CD14-positive monocyte (primary cell): ENCODE results near the gene GARNL3. TPM values are rescaled to one million over a fixed set of nuclear protein-coding genes. Genes with fewer than 3 reads are reported as not detected.
A peak's percentile ranks its signal among the peaks of the same experiment; 100 is the strongest.

Experiments
- DNase-seq, 3 donors: peaks; one replicate each; pipeline ENCODE4 v3.0.0-alpha.2; 2011 to 2022
- H2AFZ ChIP-seq: 2 replicates; pipeline ENCODE4 v1.6.0; 2012; ENCODE audit warnings: mild to moderate bottlenecking, low read depth, low read length, inconsistent platforms; ENCODE audit not compliant: insufficient read depth, poor library complexity, severe bottlenecking
- H3K27ac ChIP-seq, 2 donors: 1 replicate in 1 of 2; 2 replicates in 1 of 2; pipeline ENCODE4 v1.5.1; 2012 to 2013; ENCODE audit warnings: low read length in 2 of 2, control low read depth in 1 of 2, inconsistent platforms in 1 of 2, low read depth in 1 of 2, mild to moderate bottlenecking in 1 of 2
- H3K27me3 ChIP-seq, 2 donors: one replicate each; pipeline versions ENCODE4 v1.6.0 to v1.6.1; 2011 to 2013; ENCODE audit warnings: low read length in 2 of 2; ENCODE audit not compliant: control insufficient read depth in 2 of 2, insufficient read depth in 2 of 2
- H3K36me3 ChIP-seq, 2 donors: replicated peaks in 1 of 2; 1 replicate in 1 of 2; 2 replicates in 1 of 2; pipeline versions ENCODE4 v1.5.1 to v1.6.1; 2012 to 2013; ENCODE audit warnings: low read length in 2 of 2, control low read depth in 1 of 2, inconsistent platforms in 1 of 2, mild to moderate bottlenecking in 1 of 2; ENCODE audit not compliant: insufficient read depth in 2 of 2, control insufficient read depth in 1 of 2
- H3K4me1 ChIP-seq, 2 donors: 1 replicate in 1 of 2; 2 replicates in 1 of 2; pipeline versions ENCODE4 v1.5.1 to v1.6.1; 2012 to 2013; ENCODE audit warnings: low read length in 2 of 2, control low read depth in 1 of 2, inconsistent platforms in 1 of 2, mild to moderate bottlenecking in 1 of 2, moderate library complexity in 1 of 2; ENCODE audit not compliant: insufficient read depth in 2 of 2, control insufficient read depth in 1 of 2
- H3K4me2 ChIP-seq: replicated peaks from 2 replicates; pipeline ENCODE3; 2012; ENCODE audit warnings: low read length, moderate library complexity, mild to moderate bottlenecking; ENCODE audit not compliant: poor library complexity, severe bottlenecking; ENCODE audit errors: extremely low read depth
- H3K4me3 ChIP-seq, 3 experiments: fragments of 200-600 bp in 1 of 3; sonication (generic) in 1 of 3; replicated peaks in 1 of 3; 1 replicate in 2 of 3; 2 replicates in 1 of 3; pipeline ENCODE4 v1.5.1; 2011 to 2013; ENCODE audit warnings: low read length in 3 of 3, mild to moderate bottlenecking in 3 of 3, control low read depth in 2 of 3, low read depth in 2 of 3, inconsistent platforms in 1 of 3, moderate library complexity in 1 of 3
- H3K79me2 ChIP-seq: 2 replicates; pipeline ENCODE4 v1.6.0; 2012; ENCODE audit warnings: mild to moderate bottlenecking, control low read depth, inconsistent platforms, low read length, moderate library complexity; ENCODE audit not compliant: insufficient read depth
- H3K9ac ChIP-seq: 2 replicates; pipeline ENCODE4 v1.6.0; 2017; ENCODE audit warnings: low read length, mild to moderate bottlenecking; ENCODE audit not compliant: insufficient read depth, poor library complexity, severe bottlenecking
- H3K9me3 ChIP-seq, 2 donors: replicated peaks in 1 of 2; 1 replicate in 1 of 2; 2 replicates in 1 of 2; pipeline versions ENCODE4 v1.5.1 to v1.6.1; 2012 to 2013; ENCODE audit warnings: low read length in 2 of 2, control low read depth in 1 of 2; ENCODE audit not compliant: control insufficient read depth in 1 of 2, insufficient read depth in 1 of 2
- H4K20me1 ChIP-seq: 2 replicates; pipeline ENCODE4 v1.6.0; 2012; ENCODE audit warnings: mild to moderate bottlenecking, low read length, control low read depth, moderate library complexity; ENCODE audit not compliant: insufficient read depth
- H3K27ac Mint-ChIP-seq, 7 donors: one replicate each; pipeline ENCODE4 v1.8.0; 2020; ENCODE audit warnings: mild to moderate bottlenecking in 7 of 7, mixed read lengths in 7 of 7, moderate library complexity in 6 of 7, inconsistent platforms in 2 of 7
- H3K27me3 Mint-ChIP-seq, 3 donors: one replicate each; pipeline ENCODE4 v1.8.0; 2021 to 2022; ENCODE audit warnings: low read depth in 3 of 3, mild to moderate bottlenecking in 3 of 3, mixed read lengths in 3 of 3, moderate library complexity in 3 of 3, inconsistent platforms in 1 of 3
- H3K36me3 Mint-ChIP-seq, 2 donors: one replicate each; pipeline ENCODE4 v1.8.0; 2020; ENCODE audit warnings: mixed read lengths in 2 of 2, inconsistent platforms in 1 of 2, mild to moderate bottlenecking in 1 of 2
- H3K4me1 Mint-ChIP-seq: one replicate; pipeline ENCODE4 v1.8.0; 2020; ENCODE audit warnings: mild to moderate bottlenecking, mixed read lengths
- H3K4me3 Mint-ChIP-seq, 2 donors: one replicate each; pipeline ENCODE4 v1.8.0; 2020; ENCODE audit warnings: mild to moderate bottlenecking in 2 of 2, mixed read lengths in 2 of 2, moderate library complexity in 1 of 2
- H3K9me3 Mint-ChIP-seq, 7 donors: one replicate each; pipeline ENCODE4 v1.8.0; 2020 to 2022; ENCODE audit warnings: mixed read lengths in 7 of 7, mild to moderate bottlenecking in 6 of 7, moderate library complexity in 6 of 7, inconsistent platforms in 2 of 7
- WGBS: methylation state at CpG from one replicate; pipeline ENCODE4 v1.1.5; 2013; ENCODE audit warnings: missing lambda C conversion rate; ENCODE audit not compliant: insufficient coverage; 5-methylcytosine and 5-hydroxymethylcytosine counted together
- intact Hi-C, 2 donors: fragments of 100-400 bp; cut with micrococcal nuclease; formaldehyde crosslinking; loops; one replicate each; pipeline versions ENCODE4 v1.15.0 to v1.15.1; 2023
- polyA plus RNA-seq, 3 donors: library from polyadenylated mRNA; depleted of rRNA in 1 of 3; unstranded in 2 of 3; stranded (reverse) in 1 of 3; fragments of 300-500 nt in 2 of 3; fragments of >200 nt in 1 of 3; fragmentation: Illumina TruSeq in 2 of 3; gene quantifications; 1 replicate in 2 of 3; 2 replicates in 1 of 3; pipeline ENCODE4 v1.2.3, GENCODE V29; 2012 to 2021
- TF ChIP-seq, protein P1 (sequence below): fragments of 200-600 bp; IDR thresholded peaks from one replicate; pipeline ENCODE4 v1.8.0; 2022; ENCODE audit warnings: antibody characterized with exemption, mild to moderate bottlenecking

GARNL3 gene
- polyA plus RNA-seq, 3 donors, result 0.39 to 1.5 (median 0.94) TPM

DNA sequence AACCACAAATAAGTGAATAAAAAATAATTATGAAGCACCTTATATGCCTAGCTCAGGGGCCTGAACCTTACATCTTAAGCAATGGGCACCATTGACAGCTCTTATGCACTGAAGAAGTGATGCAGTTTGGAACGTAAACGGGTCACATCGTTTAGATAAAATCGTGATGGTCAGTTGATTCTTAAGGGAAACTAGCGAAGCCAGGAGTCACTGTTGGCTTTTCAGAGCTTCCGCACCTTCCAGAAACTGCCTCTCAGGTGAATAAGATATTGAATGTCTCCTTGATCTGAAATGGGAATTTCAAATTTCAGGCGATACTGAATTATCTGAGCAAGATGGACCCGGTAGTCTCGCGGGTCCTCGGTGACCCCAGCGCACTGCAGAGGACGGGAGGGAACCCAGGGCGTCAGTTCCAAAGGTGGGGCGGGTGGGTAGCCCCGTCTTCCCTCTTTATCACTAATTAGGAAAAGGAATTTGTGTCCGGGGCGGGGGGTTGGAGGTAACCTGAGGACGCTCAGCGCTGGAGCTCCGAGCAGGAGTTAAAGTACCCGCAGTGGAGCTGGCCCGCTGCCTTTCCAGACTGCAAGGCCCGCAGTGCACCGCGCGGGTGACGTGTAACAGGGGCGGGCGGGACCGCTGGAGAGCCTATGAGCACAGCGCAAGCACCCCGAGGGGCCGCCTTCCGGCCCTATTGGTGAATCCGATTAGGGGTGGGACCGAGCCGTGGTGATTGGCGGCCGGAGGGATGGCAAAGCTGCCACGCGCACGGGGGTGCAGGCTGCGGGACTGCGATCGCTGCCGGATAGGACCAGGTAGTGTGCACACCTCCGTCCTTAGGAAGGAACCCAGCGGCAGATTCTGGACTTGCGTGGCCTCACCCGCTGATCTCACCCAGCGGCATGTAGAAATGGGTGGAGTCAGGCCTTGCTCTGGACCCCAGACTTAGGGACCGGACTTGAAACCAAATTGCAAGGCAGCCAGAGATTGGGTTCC is 19.7 kb upstream of the GARNL3 start:
- intact Hi-C loops, result no loop called here

DNA sequence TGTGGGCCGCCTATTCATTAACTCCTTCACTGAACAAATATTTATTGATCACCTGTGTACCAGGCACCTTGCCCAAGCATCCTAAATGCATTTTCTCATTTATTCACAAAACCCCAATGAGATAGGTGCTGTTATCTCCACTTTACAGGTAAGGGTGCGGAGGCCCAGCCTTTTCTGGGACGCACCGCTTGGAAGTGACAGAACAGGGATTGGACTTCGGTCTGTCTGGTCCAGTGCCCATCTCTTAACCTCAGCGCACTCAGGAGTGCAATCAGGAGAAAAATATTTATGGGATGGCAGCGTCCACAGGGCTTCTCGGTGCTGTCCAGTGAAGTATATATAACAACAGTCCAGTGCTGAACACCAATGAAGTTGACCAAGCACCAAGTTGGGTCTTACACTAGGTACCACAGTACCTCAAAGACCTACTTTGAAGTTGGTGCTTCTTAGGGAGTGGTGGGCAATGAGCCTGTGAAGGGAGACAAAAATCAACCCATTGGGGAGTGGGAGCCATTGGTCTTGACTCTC is 18.9 kb upstream of the GARNL3 start:
- H3K36me3 ChIP-seq, result no peaks in the 10 kb centered on the region
- H3K36me3 Mint-ChIP-seq, result no peaks in the 10 kb centered on the region
- peak overlapping the region; percentile 14 to 78 (median 40) for H3K4me3 ChIP-seq
- H3K27me3 ChIP-seq, result no peaks in the 10 kb centered on the region
- H3K4me1 ChIP-seq, result peaks cover 7 to 12% of the 10 kb centered on the region in 2 donors
- no peak overlapping the region for H3K9ac ChIP-seq
- no peaks in the 10 kb centered on the region for H3K9me3 Mint-ChIP-seq
- no peaks in the 10 kb centered on the region for H4K20me1 ChIP-seq
- peak overlapping the region; percentile 91 to 95 for H3K4me3 Mint-ChIP-seq
- DNase-seq, result no peak
- intact Hi-C loops, result no loop called here
- 69% methylated on average over 4 of the region's 8 CpGs for WGBS
- TF ChIP-seq, protein P1, sequence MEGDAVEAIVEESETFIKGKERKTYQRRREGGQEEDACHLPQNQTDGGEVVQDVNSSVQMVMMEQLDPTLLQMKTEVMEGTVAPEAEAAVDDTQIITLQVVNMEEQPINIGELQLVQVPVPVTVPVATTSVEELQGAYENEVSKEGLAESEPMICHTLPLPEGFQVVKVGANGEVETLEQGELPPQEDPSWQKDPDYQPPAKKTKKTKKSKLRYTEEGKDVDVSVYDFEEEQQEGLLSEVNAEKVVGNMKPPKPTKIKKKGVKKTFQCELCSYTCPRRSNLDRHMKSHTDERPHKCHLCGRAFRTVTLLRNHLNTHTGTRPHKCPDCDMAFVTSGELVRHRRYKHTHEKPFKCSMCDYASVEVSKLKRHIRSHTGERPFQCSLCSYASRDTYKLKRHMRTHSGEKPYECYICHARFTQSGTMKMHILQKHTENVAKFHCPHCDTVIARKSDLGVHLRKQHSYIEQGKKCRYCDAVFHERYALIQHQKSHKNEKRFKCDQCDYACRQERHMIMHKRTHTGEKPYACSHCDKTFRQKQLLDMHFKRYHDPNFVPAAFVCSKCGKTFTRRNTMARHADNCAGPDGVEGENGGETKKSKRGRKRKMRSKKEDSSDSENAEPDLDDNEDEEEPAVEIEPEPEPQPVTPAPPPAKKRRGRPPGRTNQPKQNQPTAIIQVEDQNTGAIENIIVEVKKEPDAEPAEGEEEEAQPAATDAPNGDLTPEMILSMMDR, result no peak
- no peaks in the 10 kb centered on the region for H3K79me2 ChIP-seq
- peak overlapping the region; percentile 86 for H3K4me2 ChIP-seq
- peaks cover 15% of the 10 kb centered on the region for H3K4me1 Mint-ChIP-seq
- no peaks in the 10 kb centered on the region for H3K9me3 ChIP-seq
- peak overlapping the region; percentile 90 for H2AFZ ChIP-seq
- H3K27ac Mint-ChIP-seq, result no peak overlapping the region
- peaks cover 2 to 5% (median 5%) of the 10 kb centered on the region in 3 donors for H3K27me3 Mint-ChIP-seq
- H3K27ac ChIP-seq, result no peak overlapping the region

More for the DNA sequence above, 19.7 kb upstream of the GARNL3 start:
- no peaks in the 10 kb centered on the region for H3K27me3 ChIP-seq
- 14% methylated on average over 45 of the region's 53 CpGs for WGBS
- Mint-ChIP-seq H3K27me3 (peaks cover 2 to 4% (median 3%) of the 10 kb centered on the region in 3 donors), H3K4me1 (peaks cover 15% of the 10 kb centered on the region), H3K4me3 (peak overlapping the region; percentile 91 to 95), H3K9me3 (no peaks in the 10 kb centered on the region), H3K36me3 (no peaks in the 10 kb centered on the region), H3K27ac (peak overlapping the region; percentile 50 to 92 (median 80))
- no peaks in the 10 kb centered on the region for H3K36me3 ChIP-seq
- H3K4me2 ChIP-seq, result peak overlapping the region; percentile 86
- H3K9ac ChIP-seq, result peak overlapping the region; percentile 48
- no peaks in the 10 kb centered on the region for H4K20me1 ChIP-seq
- DNase-seq, result peak; percentile 86 to 95 (median 87)
- no peaks in the 10 kb centered on the region for H3K9me3 ChIP-seq
- peak overlapping the region in 1 of 2 donors; percentile 43 for H3K27ac ChIP-seq
- TF ChIP-seq, protein P1, result no peak
- no peaks in the 10 kb centered on the region for H3K79me2 ChIP-seq
- peak overlapping the region; percentile 40 to 78 (median 43) for H3K4me3 ChIP-seq
- H3K4me1 ChIP-seq, result peaks cover 7 to 12% of the 10 kb centered on the region in 2 donors
- peak overlapping the region; percentile 90 for H2AFZ ChIP-seq
